ENCODE results near the gene ATP5MC2.
A peak's percentile ranks its signal among the peaks of the same experiment; 100 is the strongest.
"Not testable (repeated sequence)": the region's sequence is repeated elsewhere in the genome, so short reads cannot be mapped to it uniquely, and the experiment has no call there.

The ATP5MC2 gene

DNA sequence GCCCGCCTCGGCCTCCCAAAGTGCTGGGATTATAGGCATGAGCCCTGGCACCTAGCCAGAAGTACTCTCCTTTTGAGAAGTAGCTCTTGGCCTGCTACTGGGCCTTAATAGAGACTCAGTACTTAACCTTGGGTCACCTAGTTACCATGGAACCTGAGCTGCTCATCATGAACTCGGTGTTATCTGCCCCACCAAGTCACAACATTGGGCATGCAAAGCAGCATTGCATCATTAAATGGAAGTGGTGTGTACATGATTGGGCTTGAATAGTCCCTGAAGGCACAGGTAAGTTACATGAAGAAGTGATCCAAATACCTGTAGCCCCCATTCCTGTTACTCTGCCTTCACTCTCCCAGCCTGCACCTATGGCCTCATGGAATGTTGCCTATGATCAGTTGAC is 31.8 kb downstream of the ATP5MC2 start:
- no peak for DNase-seq

- no peak for DNase-seq
These were observed 32.5 kb downstream of the ATP5MC2 start for GRCh38 chr12:53643232-53643979.

DNA sequence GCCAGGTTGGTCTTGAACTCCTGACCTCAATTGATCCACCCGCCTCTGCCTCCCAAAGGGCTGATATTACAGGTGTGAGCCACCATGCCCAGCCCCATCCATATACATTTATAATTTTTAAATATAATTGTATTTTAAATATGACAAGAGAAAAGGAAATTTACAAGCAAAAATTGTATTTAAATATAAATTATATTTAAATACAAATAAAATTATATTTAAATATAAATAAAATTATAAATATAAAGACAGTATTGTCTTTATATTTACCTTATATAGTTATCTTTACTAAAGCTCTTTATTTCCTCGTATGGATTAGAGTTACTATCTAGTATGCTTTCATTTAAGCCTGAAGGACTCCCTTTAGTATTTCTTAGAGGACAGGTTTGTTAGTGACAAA is 37.8 kb downstream of the ATP5MC2 start:
- no peak for DNase-seq

- no peak for DNase-seq
These were observed 39.2 kb downstream of the ATP5MC2 start for GRCh38 chr12:53636641-53637040.

DNA sequence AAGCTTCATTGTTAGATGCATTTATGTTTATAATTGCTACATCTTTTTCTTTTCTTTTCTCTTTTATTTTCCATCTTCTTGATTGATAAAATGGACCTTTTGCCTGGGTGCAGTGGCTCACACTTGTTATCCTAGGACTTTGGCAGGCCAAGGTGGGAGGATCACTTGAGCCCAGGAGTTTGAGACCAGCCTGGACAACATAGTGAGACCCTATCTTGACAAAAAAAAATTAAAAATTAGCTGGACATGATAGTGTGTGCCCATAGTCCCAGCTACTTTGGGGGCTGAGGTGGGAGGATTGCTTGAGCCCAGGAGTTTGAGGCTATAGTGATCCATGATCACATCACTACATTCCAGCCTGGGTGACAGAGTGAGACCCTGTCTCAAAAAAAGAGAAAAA is 40.2 kb downstream of the ATP5MC2 start:
- not testable (repeated sequence) for DNase-seq

- no peak for DNase-seq
These were observed 44.2 kb downstream of the ATP5MC2 start for GRCh38 chr12:53631721-53632120.

DNA sequence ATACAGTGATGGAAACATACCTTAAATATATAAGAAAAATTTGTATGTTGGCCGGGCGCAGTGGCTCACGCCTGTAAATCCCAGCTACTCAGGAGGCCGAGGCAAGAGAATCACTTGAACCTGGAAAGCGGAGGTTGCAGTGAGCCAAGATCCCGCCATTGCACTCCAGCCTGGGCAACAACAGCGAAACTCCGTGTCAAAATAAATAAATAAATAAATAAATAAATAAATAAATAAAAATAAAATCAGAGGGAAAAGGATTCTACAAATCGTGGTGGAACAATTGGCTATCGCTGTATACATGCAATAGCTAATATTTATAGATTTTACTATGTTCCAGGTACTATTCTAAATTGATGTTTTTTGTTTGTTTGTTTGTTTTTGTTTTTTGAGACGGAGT is 48.0 kb downstream of the ATP5MC2 start:
- no peak for DNase-seq

GRCh38 chr12:53626702-53627169 is 49.1 kb downstream of the ATP5MC2 start:
- no peak for DNase-seq

- DNase-seq: peak; percentile 97 to 99
These were observed 49.8 kb downstream of the ATP5MC2 start, which contains the start of gene ATF7 for GRCh38 chr12:53625946-53626701. Gene ATF7 (minus strand): TSS chr12:53626382. CDS start chr12:53601000, 25,382 bp downstream.

- DNase-seq: no peak
These were observed 50.4 kb downstream of the ATP5MC2 start for GRCh38 chr12:53625373-53625945.

DNA sequence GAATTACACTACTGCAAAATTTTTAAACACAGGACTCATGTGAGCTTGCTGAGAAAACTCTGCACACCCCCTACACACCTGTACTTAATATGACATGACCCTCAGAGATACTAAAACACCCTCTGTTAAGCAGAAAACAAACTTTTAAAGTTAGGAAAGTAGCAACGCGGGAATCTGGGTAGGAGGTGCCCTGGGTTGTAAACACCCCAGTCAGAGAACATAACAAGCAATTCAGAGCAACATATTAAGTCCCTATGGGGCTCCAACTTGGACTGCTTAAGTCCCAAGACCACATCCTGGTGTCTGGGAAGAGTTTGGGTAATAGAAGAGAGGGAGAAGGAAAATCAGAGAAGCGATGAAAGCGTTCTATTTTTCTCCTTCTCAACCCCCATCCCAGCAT is 50.9 kb downstream of the ATP5MC2 start:
- DNase-seq: no peak

DNA sequence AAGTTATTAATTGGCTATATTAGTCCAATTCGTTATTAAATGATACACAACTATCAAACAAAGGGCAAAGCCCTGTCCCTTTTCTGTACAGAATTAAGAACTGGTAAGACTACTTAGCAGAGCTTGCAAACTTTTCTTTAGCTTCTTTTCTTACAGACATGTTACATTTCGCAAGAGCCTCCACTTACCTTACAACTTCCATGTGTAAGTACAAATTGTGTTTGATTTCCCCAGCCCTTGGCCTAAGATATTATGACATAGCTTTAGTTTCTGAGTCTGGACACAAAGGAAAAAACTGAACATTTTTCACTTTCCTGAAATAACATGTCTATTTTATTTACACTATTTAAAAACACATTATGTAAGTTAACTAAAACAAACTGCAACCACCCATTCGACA is 51.4 kb downstream of the ATP5MC2 start:
- no peak for DNase-seq

DNA sequence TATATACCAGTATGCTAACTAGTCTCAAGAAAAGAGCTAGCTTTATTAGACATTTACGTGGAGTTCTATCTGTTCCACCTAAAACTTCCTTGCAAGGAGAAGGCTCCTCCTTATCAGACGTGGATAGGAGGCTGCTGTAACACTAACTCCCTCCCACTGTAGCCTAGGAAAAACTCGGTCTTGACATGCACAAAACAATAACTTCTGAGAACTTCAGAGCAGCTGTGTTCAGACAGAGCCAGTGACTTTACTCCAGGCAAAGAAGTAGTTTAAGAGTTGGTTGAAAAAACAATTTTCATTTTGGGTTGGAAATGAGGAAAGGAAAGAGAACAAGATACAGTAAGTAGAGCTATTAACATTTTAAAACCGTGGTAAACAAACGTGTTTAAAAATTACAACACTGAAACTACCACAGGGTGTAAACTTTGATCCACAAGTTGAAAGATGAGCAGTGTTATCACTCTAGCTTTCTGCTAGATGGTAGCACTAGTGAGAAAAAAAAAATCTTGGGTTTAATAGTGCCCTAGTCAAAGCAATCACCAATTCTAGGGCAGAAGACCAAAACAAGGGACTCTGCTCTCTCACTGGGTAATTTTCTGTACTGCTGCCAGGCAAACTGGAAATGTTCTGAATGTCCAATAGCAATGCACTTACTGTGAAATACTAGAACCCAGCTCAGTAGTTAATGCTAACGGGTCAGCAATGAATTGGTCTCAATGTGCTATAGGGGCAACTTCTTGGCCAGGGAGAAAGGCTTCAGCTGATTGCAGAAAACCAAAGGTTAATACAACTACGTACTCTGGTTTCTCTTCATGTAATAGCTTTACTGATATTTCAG is 52.1 kb downstream of the ATP5MC2 start:
- no peak for DNase-seq

DNA sequence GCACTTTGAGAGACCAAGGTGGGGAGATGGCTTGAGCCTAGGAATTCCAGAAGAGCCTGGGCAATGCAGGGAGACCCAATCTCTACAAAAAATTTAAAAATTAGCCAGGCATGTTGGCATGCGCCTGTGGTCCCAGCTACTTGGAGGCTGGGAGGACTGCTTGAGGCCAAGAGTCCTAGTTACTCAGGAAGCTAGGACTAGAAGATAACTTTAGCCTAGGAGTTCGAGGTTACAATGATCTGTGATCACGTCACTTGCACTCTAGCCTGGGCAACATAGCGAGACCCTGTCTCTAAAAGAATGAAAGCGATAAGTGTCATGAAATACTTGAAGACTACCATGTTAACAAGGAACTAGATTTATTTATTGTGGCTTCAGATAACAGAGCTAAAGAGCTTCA is 53.2 kb downstream of the ATP5MC2 start:
- no peak for DNase-seq

DNA sequence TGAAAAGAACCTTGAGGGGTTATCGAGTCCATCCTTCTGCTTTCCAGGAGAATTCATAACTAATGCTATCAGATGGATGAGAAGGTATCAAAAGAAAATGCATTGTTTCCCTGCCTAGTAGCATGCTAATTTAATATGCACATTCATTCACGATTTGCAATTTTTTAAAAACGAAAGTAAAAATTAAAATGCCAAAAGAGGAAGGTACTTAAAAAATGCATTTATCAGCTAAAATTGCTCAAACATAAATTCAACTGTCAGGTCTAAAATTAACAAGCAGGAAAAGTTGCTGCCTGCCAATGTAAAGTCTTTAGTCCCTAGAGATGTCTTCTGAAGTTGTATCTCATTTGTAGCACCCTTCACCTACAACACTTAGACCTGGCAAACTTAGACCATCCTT is 57.6 kb downstream of the ATP5MC2 start:
- DNase-seq: peak in 1 of 2 donors; percentile 10

DNA sequence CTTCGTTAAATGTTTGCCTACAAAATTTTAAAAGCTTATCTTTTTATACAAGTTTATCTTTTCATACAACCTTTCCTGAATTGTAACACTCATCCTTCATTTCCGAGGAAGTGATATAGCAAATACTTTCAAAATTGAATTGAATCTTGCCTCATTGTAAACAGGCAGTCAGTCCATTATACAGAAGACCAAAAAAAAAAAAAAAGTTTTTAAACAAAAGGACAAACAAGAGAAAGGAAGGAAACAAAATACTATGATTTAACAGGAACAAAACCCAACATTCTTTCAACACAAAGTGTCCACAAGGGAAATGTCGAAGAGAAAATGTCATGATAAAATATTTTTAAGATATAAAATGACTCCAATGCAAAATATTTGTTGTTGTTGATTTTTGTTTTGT is 58.2 kb downstream of the ATP5MC2 start:
- no peak for DNase-seq

GRCh38 chr12:53616950-53617349 is 58.9 kb downstream of the ATP5MC2 start:
- no peak for DNase-seq

Data from CD4-positive, alpha-beta T cell treated with Interleukin-4 for 1 hour (primary cell).